Cardiac fibroblast (primary cell): ENCODE data around the gene CCDC93.

ENCODE experiments used
- DNase-seq, 2 donors: peaks; one replicate each; pipeline versions ENCODE4 v3.0.0 to v3.0.0-alpha.2; 2010; ENCODE audit warnings: low read depth in 2 of 2
- H3K4me3 ChIP-seq, 2 donors: replicated peaks in 1 of 2; 1 replicate in 1 of 2; 2 replicates in 1 of 2; pipeline ENCODE4 v1.5.1; 2011; ENCODE audit warnings: low read depth in 2 of 2, low read length in 2 of 2, mild to moderate bottlenecking in 2 of 2, moderate library complexity in 1 of 2
- CTCF ChIP-seq: IDR thresholded peaks from one replicate; pipeline ENCODE4 v1.5.1; 2011; ENCODE audit warnings: low read depth, mild to moderate bottlenecking, low read length, inconsistent platforms

Gene CCDC93

GRCh38 chr2:117977696-117978095 is 36.2 kb downstream of the CCDC93 start:
- TF ChIP-seq CTCF: no peak
- DNase-seq: peak in 1 of 2 donors; percentile 43

GRCh38 chr2:117976581-117976980 is 37.3 kb downstream of the CCDC93 start:
- no peak overlapping the region for H3K4me3 ChIP-seq
- no peak for DNase-seq
- TF ChIP-seq CTCF: no peak

More at GRCh38 chr2:117977696-117978095, 36.2 kb downstream of the CCDC93 start:
- H3K4me3 ChIP-seq: no peak overlapping the region

GRCh38 chr2:117973498-117974082 is 40.3 kb downstream of the CCDC93 start:
- DNase-seq: no peak

GRCh38 chr2:117972476-117973123 is 41.3 kb downstream of the CCDC93 start:
- peak; percentile 12 for TF ChIP-seq CTCF
- DNase-seq: peak; percentile 78 to 92

More at GRCh38 chr2:117973498-117974082, 40.3 kb downstream of the CCDC93 start:
- H3K4me3 ChIP-seq: no peak overlapping the region
- no peak for TF ChIP-seq CTCF

GRCh38 chr2:117968722-117969121 is 45.1 kb downstream of the CCDC93 start:
- no peak for DNase-seq
- no peak overlapping the region for H3K4me3 ChIP-seq
- no peak for TF ChIP-seq CTCF

More at GRCh38 chr2:117972476-117973123, 41.3 kb downstream of the CCDC93 start:
- no peak overlapping the region for H3K4me3 ChIP-seq

GRCh38 chr2:117967977-117968718 is 45.7 kb downstream of the CCDC93 start:
- no peak for DNase-seq
- TF ChIP-seq CTCF: no peak
- H3K4me3 ChIP-seq: no peak overlapping the region
